ENCODE results near the gene SOX5.
"Not testable (repeated sequence)": the region's sequence is repeated elsewhere in the genome, so short reads cannot be mapped to it uniquely, and the experiment has no call there.

Gene SOX5

DNA sequence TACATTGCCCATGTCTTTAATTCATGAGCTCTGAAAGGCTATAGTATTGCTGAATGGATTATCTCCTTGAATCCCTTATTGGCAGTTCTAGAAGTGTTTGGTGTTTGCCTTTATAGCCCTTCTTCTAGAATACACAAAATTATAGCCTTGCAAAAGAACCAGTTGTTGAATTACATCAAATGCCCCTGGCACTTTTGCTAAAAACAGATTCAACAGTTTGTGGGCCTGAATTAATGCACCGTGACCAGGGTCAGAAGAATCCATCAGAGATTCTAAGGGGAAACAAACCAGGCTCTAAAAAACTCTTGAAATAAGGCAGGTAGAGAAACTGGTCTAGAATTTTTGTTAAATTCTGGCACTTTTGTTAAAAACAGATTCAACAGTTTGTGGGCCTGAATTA, 197.8 kb downstream of the SOX5 start:
- no peak for DNase-seq

DNA sequence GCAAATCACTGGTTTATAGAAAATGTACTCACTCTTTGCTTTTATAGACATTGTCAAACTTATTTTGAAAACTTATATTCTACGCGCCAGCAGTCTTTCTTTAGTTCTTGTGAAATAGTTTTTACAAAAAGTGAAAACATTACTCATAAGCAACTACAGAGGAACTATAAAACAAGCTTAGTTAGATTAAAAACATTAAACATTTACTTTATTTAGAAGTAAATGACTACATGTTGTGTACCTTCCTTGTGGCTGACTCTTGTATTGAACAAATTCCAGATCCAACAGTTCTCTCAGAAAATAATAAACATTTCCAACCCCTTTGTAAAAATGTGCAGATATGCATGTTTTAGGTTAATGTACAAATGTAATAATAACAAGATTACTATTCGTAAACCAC, 198.5 kb downstream of the SOX5 start:
- no peak for DNase-seq

DNA sequence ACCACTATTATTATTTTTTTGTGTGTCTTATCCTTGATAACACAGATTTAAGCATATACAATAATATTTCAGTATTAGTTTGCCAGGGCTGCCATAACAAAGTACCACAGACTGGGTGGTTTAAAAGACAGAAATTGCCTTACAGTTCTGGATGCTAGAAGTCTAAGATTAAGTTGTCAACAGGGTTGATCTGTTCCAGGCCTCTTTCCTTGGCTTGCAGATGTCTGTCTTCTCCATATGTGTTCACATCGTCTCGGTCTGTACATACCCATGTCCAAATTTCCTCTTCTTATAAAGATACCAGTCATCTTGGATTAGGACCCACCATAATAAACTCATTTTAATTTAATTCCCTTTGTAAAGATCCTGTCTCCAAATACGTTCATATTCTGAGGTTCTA, 204.8 kb downstream of the SOX5 start:
- no peak for DNase-seq

DNA sequence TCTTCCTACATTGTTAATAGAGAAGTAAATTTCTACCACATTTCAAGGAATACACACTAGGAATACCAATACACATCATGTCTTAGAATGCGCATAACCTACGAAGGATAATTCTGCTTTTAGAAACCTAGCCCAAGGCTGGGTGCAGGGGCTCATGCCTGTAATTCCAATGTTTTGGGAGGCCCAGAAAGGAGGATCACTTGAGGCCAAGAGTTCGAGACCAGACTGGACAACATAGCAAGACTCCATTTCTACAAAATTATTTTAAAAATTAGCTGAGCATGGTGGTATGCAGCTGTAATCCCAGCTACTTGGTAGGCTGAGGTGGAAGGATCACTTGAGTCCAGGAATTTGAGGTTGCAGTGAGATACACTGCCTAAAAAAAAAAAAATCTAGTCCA, 206.9 kb downstream of the SOX5 start:
- no peak for DNase-seq

DNA sequence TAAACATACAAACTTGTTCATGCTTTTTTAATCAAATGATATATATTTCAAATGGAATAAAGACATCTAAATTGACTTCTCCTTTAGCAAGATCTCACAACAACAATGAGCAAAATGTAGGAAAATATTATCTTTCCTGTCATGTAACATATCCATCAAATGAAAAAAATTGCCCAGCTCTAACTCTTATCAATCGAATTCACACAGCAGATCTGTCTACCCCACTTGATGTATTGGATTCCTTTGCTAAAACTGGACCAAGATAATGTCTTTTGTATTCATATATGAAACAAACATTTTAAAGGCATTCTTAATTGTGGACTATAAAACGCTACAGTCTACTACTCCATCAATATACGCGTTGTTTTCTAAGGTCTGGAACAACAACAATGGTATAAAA, 218.0 kb downstream of the SOX5 start:
- no peak for DNase-seq

DNA sequence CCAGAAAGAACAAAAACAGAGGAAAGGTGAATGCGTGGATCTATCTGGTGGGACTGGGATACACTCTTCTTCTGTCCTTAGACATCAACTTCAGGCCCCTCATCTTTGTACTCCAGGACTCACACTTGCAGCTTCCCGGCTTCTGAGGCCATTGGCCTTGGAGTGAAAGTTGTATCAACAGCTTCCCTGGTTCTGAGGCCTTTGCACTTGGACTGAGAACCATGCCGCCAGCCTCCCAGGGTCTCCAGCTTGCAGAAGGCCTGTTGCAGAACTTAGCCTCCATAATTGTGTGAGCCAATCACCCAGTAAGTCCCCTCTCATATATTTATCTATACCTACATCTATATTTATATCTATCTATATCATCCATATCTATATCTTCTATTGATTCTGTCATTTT, 218.4 kb downstream of the SOX5 start:
- DNase-seq: no peak

DNA sequence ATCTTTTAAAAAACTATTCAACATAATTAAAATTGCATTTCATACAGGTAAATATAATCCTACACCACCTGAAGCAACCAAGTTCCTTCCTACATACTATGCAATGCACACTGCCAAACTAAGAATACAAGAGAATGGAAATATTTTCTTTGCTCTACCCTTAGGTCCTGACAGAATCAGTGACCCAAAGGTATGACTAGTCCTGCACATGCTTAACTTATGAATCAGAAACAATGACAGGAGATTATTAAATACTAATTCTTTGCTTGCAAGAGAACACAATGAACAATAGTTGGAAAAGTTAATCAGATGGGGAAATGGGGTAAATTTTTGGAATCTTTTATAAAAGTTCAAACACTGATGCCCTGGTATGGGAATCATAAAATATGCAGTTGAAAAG, 220.1 kb downstream of the SOX5 start:
- no peak for DNase-seq

DNA sequence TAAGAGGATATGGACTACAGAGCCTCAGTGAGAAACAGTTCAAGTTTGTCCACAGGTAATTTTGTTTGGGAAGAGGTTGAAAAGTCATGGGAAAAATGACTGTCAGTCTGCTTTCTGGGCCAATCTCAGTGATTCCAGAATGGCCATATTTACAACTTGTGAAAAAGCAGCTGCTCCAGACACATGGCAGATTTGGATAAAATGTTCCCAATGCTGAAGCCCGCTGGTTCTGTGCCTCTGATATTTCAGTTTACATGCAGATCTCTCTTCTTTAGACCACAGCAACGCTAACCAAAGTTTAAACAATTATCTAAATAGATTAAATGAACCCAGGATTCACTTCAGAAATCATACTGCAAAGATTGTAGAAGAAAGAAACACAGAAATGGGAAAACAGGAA, 222.8 kb downstream of the SOX5 start:
- DNase-seq: no peak

DNA sequence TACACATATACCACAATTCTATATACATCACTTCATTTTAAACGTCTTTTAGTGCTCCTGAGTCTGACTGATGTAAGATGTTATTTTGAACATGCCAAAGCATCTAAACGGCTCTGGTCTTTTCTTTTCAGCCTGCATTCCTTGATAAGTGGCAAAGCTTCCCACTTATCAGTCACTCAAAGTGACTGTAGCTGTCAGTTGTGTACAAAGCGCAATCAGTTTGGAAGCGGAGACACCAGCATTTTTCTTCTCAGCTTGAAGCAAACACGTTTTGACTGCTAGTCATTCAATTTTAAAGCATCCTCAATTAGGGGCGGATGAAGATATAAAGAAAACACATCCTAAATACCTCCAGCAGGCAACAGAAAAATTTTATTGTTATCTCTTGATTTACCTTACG, 226.8 kb downstream of the SOX5 start:
- no peak for DNase-seq

DNA sequence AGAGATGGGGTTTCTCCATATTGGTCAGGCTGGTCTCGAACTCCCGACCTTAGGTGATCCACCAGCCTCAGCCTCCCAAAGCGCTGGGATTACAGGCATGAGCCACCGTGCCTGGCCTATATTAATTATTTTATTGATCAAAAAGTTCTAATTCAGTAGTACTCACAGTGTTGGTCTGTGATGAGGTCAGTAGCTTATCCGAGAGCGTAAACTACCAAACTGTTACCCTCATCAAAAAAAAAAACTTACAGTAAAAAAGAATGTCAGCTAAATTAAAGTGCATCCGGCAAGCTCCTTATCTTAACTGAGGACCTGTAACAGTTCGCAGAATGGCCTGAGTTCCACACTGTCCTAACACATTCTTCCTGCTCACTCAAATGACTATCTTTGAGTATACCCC, 228.2 kb downstream of the SOX5 start:
- DNase-seq: no peak

DNA sequence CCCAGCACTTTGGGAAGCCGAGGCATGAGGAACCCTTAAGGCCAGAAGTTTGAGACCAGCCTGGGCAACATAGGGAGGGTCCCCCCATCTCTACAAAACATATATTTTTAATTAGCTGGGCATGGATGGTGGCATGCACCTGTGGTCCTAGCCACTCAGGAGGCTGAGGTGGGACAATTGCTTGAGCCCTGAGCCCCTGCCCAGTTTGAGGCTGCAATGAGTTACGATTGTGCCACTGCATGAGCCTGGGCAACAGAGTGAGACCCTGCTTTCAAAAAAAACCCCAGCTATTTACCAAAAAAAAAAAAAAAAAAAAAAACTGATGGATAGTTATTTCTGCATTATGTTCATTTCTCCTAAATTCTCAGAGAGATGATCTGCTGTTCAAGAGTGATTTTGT, 230.0 kb downstream of the SOX5 start:
- no peak for DNase-seq

DNA sequence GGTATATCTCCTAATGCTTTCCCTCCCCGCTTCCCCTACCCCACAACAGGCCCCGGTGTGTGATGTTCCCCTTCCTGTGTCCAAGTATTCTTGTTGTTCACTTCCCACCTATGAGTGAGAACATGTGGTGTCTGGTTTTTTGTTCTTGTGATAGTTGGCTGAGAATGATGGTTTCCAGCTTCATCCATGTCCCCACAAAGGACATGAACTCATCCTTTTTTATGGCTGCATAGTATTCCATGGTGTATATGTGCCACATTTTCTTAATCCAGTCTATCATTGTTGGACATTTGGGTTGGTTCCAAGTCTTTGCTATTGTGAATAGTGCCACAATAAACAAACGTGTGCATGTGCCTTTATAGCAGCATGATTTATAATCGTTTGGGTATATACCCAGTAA, 239.1 kb downstream of the SOX5 start:
- not testable (repeated sequence) for DNase-seq

DNA sequence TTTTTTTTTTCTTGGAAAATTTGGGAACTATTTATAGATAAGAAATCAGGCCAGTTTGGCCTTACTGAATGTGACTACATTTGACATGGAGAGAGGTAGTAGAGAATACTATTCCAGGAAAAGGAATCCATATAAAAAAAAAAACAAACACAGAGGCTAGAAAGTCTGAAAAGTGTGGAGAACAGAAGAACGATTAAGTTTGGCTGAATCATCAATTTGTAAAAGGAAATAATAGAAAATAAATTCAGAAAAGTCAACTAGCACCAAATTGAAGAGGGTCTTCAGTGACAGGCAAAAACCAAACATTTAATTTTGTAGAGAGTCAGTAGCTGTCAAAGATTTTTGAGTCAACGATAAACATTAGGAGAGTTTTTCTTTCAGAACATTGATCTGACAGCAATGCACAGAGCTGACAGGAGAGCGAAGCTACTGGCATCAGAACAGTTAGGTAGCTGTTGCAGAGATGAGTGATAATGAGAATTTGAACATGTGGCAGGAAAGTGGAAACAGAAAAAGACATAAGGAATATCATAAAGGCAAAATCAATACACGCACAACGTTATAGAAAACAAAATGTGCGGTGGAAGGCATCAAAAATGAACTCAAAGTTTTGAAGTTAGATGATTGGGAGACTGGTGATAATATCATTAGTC, 241.2 kb downstream of the SOX5 start:
- no peak for DNase-seq

DNA sequence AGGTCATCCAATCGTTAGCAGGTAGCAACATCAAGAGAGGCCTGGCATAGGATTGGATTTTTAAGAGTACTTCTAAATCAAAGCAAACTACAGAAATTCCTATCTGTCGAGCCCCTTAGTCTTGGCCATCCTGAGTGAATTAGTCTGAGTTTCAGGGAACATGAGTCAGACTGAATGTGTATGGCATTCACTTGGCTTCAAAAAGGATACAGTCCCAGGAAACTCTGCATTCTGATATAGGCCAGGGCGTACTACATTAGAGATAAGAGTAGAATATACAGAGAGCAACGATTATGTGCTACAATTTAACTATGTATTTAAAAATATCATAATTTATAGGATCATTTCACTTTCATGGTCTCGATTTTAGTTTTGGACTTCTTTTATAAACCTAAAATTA, 242.2 kb downstream of the SOX5 start:
- DNase-seq: no peak

DNA sequence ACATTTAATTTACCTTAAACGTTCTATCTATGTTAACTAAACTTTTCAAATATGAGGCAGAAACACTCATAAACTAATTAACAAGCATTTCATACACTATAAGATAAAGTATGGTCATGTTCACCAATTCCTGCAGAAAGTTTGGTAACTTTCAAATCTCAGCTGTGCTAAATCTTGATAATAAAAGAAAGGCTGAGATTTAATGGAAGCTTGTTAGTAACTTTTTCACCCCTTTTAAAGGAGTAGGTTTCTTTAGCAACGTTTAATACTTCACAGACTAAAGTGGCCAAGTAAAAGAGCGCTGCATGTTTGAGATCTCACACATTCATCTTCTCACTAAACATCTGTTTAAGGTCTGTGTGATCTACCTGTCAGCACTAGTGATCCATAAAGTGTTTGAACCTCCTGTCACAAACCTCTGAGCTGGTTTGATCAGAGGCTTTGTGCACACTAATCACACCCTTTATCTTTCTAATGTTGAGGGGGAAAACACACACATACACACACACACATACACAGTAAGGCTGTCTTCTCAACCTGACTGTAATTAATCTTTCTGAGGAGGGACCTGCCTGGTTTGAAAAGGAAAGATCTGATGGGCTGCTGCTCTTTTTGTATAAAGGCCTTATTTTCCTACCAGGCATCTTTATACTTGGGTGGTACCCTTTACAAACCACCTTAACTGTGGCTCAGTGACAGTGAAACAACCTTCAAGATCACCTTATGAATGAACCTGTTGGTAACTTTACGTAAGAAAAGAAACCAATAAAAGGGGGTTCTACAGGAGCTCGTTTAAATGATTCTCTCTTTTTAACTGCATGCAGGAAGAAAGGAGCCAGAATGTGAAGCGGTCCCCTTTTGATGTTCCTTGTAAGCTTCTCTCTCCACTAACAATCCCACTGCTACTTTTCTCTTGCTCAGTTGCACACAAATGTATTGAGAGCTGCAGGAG, 244.2 kb downstream of the SOX5 start:
- no peak for DNase-seq

DNA sequence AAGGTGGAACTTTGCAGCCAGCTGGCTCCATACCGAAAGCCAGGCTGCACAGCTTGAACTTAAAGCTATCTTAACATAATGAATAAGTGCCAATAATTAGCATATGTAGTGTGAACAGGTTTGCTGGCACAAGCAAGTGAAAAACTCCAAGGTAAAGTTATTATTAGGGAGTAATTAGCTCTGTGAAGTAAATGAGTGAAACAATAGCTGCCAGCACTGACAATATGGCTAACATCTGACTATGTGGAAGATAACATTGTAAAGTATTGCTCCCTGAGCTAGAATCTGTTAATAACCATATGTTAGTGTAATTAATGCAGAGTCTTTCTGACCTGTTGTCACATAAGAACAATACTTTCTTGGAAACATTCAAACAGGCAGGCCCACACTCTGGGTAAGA, 246.4 kb downstream of the SOX5 start:
- no peak for DNase-seq

DNA sequence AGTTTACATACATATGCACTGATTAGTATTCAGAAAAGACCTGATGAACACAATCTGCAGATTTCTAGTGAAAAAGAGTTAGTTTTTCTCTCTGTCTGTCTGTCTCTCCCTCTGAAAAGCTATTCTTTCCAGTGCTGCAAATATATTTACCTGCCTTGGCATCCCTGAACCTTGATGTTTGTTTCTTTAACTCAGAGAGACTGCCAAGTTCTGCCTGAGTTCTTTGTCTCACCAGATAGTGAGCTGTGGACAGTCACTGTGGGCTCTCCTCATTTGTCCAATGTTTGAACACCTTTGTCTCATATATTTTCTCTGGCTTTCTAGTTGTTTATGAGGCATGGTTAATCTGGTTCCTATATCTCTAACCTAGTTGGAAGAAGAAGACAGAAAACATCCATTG, 250.4 kb downstream of the SOX5 start:
- no peak for DNase-seq

DNA sequence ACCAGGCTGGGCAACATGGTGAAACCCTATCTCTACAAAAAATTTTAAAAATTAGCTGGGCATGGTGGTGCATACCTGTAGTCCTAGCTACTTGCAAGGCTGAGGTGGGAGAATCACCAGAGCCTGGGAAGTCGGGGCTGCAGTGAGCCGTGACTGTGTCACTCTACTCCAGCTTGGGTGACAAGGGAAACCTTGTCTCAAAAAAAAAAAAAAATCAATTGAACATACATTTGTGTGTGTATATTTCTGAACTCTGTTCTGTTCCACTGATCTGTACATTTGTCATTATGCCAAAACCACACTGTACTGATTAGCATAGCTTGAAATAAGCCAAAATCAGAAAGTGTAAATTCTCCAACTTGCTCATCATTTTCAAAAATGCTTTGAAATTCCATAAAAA, 254.6 kb downstream of the SOX5 start:
- no peak for DNase-seq

DNA sequence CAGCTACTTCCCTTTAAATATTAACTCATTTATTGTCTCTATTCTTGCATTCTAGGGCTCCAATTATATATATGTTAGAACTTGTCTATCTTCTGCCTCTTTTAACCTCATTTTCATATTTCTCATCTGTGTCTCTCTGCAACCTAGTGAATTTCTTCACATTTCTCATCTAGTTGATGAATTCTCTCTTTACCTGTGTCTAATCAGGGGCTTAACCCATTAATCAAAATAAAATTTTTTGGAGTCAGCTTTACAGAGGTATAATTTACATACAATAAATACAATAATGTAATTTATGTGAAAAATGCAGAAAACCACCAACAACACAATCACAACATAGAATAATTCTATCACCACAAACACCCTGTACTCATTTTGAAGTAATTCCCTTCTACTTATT, 255.2 kb downstream of the SOX5 start:
- no peak for DNase-seq

DNA sequence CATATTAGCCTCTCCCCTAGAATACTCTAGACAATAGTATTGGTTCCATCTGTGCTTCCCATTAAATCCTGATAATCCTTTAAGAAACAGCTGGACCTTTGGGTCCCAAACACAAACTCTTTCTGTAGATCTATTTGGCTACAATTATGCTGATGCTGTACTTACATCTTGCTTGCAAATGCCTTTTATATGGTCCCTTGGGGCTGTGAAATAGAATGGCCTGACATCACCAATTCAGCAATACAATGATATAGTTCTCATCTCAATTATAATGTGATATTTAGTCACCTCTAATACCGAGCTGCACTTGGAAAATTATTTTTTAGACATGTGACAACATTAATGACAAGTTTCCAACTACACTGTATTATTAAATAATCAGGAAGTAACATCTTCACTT, 261.5 kb downstream of the SOX5 start:
- no peak for DNase-seq

DNA sequence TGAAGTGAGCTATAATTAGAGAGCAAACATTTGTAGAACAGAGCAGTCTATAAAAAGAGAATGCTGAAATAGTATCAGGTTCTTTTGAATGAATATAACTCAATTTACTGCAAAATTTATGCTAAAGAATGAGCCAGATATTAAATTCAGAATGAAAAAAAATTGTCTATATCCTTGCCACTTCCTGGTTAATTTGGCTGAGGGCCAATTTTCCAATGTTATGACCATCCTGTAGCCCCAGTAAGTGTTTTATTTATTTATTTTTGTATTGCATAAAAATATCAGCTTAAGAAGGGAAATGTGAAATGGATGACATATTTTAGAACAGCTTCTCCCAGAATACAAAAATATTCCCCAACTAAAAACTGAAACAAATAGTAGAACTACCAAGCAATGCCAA, 263.4 kb downstream of the SOX5 start:
- DNase-seq: no peak

DNA sequence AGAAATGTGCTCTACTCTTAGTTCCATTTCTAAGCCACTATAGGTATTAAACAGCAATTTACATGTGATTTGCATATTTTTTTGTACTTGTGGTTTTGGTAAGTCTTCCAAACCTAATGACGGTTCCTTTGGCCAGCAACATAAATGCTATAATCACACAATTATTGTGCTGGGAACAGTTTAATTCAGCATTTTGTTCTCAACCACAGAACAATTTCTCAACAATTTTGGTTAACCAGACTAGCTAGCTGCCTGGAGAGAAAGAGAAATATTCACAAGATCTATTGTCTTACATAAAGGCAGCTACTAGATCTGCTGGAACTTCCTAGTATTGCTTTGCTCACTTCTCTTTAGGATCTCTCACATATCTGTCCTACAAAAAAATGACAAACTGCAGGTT, 265.3 kb downstream of the SOX5 start:
- no peak for DNase-seq

DNA sequence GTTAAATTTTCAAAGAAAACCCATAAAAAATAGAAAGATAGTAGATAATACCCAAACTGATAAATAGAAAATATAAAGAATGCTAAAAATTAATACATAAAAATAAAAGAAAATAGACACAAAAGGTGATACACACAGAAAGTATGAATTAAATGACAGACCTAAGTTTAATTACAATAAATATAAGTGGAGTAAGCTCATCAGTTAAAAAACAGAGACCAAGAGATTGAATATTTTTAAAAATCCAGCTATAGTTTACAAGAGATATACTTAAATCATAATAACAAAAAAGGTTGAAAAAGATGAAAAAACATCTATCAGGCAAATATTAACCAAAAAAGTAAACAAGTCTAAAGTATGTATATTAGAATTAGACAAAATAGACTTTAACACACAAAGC, 268.2 kb downstream of the SOX5 start:
- DNase-seq: no peak

DNA sequence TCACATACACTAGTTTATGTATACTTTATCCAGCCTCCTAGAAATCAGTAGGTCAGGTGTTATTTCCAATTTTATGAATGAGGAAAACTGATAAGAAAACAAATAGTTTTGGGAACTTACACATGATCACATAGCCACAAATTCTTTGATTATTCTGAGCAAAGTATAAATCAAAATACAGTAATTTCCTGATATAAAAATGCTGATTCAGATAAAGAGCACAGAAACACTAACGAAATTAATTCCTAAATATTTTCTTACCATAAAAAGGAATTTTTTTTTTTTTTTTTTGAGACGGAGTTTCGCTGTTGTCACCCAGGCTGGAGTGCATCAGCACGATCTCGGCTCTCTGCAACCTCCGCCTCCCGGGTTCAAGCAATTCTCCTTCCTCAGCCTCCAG, 275.4 kb downstream of the SOX5 start:
- DNase-seq: no peak

DNA sequence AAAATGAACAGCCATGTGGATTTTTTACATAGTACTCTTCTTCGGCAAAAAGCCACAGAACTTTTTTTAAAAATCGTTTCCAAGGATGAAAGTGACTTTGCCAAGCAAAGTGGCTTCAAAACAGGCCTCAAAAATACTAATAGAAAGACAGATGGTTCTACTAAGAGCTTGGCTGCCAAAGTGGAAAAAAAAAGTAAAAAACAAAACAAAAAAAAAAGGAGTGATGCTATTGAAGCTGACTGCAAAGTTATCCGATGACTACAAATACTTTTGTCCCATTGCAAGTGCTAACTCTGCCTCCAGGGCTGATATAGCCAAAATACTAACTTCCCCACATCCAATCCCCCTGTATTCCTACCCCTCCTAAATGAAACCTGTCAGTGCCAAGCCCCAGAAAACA, 277.6 kb downstream of the SOX5 start:
- no peak for DNase-seq

Data from RPMI8226 (cell line).